AG09319 (cell line): ENCODE data around the gene SPATA4.
"Not testable (repeated sequence)": the region's sequence is repeated elsewhere in the genome, so short reads cannot be mapped to it uniquely, and the experiment has no call there.

Experiments
- DNase-seq: peaks from one replicate; pipeline ENCODE4 v3.0.0-alpha.2; 2010; ENCODE audit warnings: low read depth; ENCODE audit errors: extremely low read depth
- CTCF ChIP-seq: IDR thresholded peaks from 2 replicates; pipeline ENCODE4 v1.5.1; 2011; ENCODE audit warnings: low read depth, mild to moderate bottlenecking, inconsistent platforms, low read length, moderate library complexity

The SPATA4 gene

GRCh38 chr4:176229645-176230044, 34.3 kb upstream of the SPATA4 start:
- DNase-seq = no peak
- no peak for TF ChIP-seq CTCF

GRCh38 chr4:176226736-176227135, 31.4 kb upstream of the SPATA4 start:
- no peak for DNase-seq
- TF ChIP-seq CTCF = no peak

GRCh38 chr4:176223561-176223960, 28.2 kb upstream of the SPATA4 start:
- no peak for TF ChIP-seq CTCF
- no peak for DNase-seq

GRCh38 chr4:176222149-176222548, 26.8 kb upstream of the SPATA4 start:
- DNase-seq = no peak
- TF ChIP-seq CTCF = no peak

GRCh38 chr4:176217510-176217909, 22.1 kb upstream of the SPATA4 start:
- no peak for DNase-seq
- TF ChIP-seq CTCF = no peak

- DNase-seq = not testable (repeated sequence)
Measured at GRCh38 chr4:176212351-176212750, 17.0 kb upstream of the SPATA4 start.

GRCh38 chr4:176210579-176211296, 15.4 kb upstream of the SPATA4 start:
- no peak for DNase-seq
- TF ChIP-seq CTCF = no peak

GRCh38 chr4:176210101-176210500, 14.7 kb upstream of the SPATA4 start:
- DNase-seq = no peak
- TF ChIP-seq CTCF = no peak
